GM12865 (cell line): ENCODE results near the gene AHR.

Source experiments
- DNase-seq: peaks from one replicate; pipeline ENCODE4 v3.0.0; 2010; ENCODE audit warnings: low read depth
- H3K4me3 ChIP-seq: 2 replicates; pipeline ENCODE4 v1.5.1; 2011; ENCODE audit warnings: mild to moderate bottlenecking, low read depth, low read length, control low read depth
- CTCF ChIP-seq: IDR thresholded peaks from 2 replicates; pipeline ENCODE4 v1.5.1; 2011; ENCODE audit warnings: low read length, control low read depth, low read depth, inconsistent platforms; ENCODE audit not compliant: insufficient read depth; ENCODE audit errors: missing control alignments

The AHR gene

GRCh38 chr7:17302575-17303142, 4.2 kb downstream of the AHR start:
- peak overlapping the region; percentile 41 for H3K4me3 ChIP-seq
- TF ChIP-seq CTCF, result peak; percentile 35

GRCh38 chr7:17304926-17305325, 6.5 kb downstream of the AHR start:
- no peak overlapping the region for H3K4me3 ChIP-seq
- peak; percentile 50 for DNase-seq
- TF ChIP-seq CTCF, result no peak

More at GRCh38 chr7:17302575-17303142, 4.2 kb downstream of the AHR start:
- peak; percentile 68 for DNase-seq

GRCh38 chr7:17305387-17306171, 7.1 kb downstream of the AHR start:
- TF ChIP-seq CTCF, result no peak
- H3K4me3 ChIP-seq, result no peak overlapping the region
- no peak for DNase-seq

GRCh38 chr7:17307000-17307399, 8.5 kb downstream of the AHR start:
- TF ChIP-seq CTCF, result no peak
- H3K4me3 ChIP-seq, result no peak overlapping the region
- DNase-seq, result no peak

- no peak for TF ChIP-seq CTCF
- H3K4me3 ChIP-seq, result no peak overlapping the region
- no peak for DNase-seq
Measured at GRCh38 chr7:17307558-17307957, 9.1 kb downstream of the AHR start.

GRCh38 chr7:17307969-17308648, 9.7 kb downstream of the AHR start:
- TF ChIP-seq CTCF, result no peak
- H3K4me3 ChIP-seq, result no peak overlapping the region
- DNase-seq, result no peak

GRCh38 chr7:17311194-17311593, 12.7 kb downstream of the AHR start:
- no peak for TF ChIP-seq CTCF
- no peak for DNase-seq
- H3K4me3 ChIP-seq, result no peak overlapping the region
